Measurements from ENCODE around the gene MAP2K3.
"Not testable (repeated sequence)": the region's sequence is repeated elsewhere in the genome, so short reads cannot be mapped to it uniquely, and the experiment has no call there.

The MAP2K3 gene

DNA sequence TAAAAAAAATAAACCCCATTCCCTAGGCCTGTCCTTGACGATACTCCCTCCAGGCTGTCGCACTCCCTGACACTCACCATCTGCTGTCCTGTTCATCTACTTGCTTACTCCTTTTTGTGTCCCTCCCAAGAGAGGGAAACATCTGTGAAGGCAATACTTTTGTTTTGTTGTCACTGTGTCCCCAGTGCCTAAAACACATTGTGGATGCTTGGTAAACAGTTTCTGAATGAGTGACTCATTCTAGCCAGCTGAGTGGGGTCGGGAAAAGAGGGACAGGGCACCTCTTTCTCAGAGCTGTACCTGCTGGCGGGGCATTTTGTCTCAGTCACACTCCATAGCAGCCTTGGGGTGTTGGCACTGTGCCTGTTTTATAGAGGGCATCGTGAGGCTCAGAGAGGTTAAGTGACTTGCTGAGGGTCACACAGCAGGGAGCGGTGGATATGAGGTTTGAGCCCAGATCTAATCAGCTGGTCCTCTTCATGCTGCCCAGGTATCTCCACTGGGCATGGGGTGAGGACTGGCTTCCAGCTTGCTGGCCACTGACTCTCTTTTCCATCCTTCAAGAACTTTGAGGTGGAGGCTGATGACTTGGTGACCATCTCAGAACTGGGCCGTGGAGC, 15.6 kb downstream of the MAP2K3 start:
- H3K27ac ChIP-seq (ENCODE audit: low read depth, low read length), result no peak overlapping the region
- H3K4me1 ChIP-seq (ENCODE audit: control insufficient read depth, insufficient read depth, low read length), result no peaks in the 10 kb centered on the region
- peaks cover 72% of the 10 kb centered on the region; the same call in 1 of the 2 replicates for H3K9me3 ChIP-seq (ENCODE audit: control insufficient read depth, insufficient read depth, low read depth, low read length)
- H3K36me3 ChIP-seq (ENCODE audit: control insufficient read depth, insufficient read depth, low read length), result peaks cover 57% of the 10 kb centered on the region
- no peak overlapping the region for H3K9ac ChIP-seq (ENCODE audit: low read length)
- H3K27me3 ChIP-seq (ENCODE audit: control insufficient read depth, insufficient read depth, low read length), result no peaks in the 10 kb centered on the region
- no peak overlapping the region for H3K4me3 ChIP-seq (ENCODE audit: low read depth, low read length)

DNA sequence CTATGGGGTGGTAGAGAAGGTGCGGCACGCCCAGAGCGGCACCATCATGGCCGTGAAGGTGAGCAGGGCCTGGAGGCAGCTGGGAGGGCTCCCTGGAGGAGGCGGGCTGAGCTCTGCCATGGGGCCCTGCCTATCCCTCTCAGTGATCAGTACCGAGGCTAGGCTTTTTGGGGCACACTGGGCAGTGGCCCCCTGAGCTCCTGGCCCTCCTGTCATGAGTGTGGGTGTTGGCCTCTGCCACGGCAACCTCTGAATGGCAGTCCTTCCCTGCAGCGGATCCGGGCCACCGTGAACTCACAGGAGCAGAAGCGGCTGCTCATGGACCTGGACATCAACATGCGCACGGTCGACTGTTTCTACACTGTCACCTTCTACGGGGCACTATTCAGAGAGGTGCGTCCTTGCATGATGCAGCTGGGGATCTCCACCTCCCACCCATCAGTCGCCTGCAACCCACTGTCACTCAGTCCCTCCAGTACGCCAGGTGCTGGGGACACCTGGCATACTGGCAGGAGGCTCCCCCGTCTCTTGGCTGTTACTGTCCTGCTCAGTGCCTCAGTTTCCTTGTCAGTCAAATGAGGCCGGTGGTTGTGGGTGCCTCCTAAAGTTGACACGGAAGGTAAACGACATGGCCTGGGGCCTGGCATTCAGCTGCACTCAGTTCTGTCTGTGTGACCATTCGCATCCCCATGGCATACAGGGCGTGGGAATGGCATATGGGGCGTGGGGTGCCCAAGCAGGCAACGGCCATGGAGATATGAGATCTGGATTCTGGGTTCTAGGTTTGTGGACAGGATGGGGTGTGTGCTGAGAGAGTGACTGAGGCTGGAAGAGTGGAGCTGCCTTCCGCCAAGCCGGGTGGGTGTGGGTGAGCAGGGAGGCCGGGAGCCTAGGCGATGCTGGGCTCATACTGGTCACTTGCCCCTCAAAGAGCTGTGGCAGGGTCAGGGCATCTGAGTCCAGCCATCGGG, 16.4 kb downstream of the MAP2K3 start:
- Histone ChIP-seq H3K9me3 (ENCODE audit: control insufficient read depth, insufficient read depth, low read depth, low read length) (peaks cover 71% of the 10 kb centered on the region; the same call in 1 of the 2 replicates), H3K36me3 (ENCODE audit: control insufficient read depth, insufficient read depth, low read length) (peaks cover 57% of the 10 kb centered on the region), H3K27ac (ENCODE audit: low read depth, low read length) (no peak overlapping the region), H3K27me3 (ENCODE audit: control insufficient read depth, insufficient read depth, low read length) (no peaks in the 10 kb centered on the region), H3K9ac (ENCODE audit: low read length) (no peak overlapping the region), H3K4me1 (ENCODE audit: control insufficient read depth, insufficient read depth, low read length) (no peaks in the 10 kb centered on the region), H3K4me3 (ENCODE audit: low read depth, low read length) (no peak overlapping the region)

DNA sequence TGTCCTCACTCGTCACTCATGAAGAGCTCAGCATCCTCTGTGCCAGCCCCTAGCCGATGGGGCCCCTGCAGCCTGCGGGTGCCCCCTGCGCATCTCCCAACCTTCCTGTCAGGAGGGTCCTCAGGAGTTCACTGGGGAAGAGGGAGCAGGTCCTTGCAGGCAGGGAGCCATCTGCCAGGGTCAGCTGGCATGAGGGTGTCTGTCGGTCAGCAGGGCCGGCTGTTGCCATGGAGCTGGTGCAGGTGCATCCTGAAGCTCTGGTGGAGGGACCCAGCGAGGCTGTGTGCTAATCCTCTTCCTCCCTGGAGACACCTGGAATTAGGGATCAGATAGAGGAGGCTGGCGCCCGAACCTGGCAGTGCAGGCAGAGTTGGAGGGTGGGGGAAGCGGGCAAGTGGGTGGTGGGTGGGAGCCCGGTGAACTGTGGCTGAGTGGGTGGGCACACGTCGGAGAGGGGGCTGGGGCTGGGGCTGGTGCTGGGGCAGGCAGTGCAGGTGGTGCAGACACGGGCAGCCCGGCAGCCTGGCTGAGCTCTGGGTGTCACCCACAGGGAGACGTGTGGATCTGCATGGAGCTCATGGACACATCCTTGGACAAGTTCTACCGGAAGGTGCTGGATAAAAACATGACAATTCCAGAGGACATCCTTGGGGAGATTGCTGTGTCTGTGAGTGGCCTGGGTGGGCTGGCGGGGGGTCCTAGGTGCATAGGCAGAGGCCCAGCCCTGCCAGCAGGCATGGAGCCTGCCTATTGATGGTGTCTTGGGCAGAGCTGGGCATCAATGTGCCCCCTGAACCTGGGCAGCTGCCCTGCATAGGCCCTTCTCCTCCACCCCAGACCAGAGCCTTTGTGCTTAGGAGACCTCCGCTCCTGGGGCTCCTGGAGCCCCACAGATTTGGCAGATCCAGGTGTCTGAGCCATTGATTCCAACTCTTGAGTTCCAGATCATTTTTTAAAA, 17.4 kb downstream of the MAP2K3 start:
- peaks cover 57% of the 10 kb centered on the region for H3K36me3 ChIP-seq (ENCODE audit: control insufficient read depth, insufficient read depth, low read length)
- no peak overlapping the region for H3K4me3 ChIP-seq (ENCODE audit: low read depth, low read length)
- peaks cover 62% of the 10 kb centered on the region; the same call in 1 of the 2 replicates for H3K9me3 ChIP-seq (ENCODE audit: control insufficient read depth, insufficient read depth, low read depth, low read length)
- H3K27me3 ChIP-seq (ENCODE audit: control insufficient read depth, insufficient read depth, low read length), result no peaks in the 10 kb centered on the region
- H3K27ac ChIP-seq (ENCODE audit: low read depth, low read length), result no peak overlapping the region
- no peak overlapping the region for H3K9ac ChIP-seq (ENCODE audit: low read length)
- H3K4me1 ChIP-seq (ENCODE audit: control insufficient read depth, insufficient read depth, low read length), result no peaks in the 10 kb centered on the region

DNA sequence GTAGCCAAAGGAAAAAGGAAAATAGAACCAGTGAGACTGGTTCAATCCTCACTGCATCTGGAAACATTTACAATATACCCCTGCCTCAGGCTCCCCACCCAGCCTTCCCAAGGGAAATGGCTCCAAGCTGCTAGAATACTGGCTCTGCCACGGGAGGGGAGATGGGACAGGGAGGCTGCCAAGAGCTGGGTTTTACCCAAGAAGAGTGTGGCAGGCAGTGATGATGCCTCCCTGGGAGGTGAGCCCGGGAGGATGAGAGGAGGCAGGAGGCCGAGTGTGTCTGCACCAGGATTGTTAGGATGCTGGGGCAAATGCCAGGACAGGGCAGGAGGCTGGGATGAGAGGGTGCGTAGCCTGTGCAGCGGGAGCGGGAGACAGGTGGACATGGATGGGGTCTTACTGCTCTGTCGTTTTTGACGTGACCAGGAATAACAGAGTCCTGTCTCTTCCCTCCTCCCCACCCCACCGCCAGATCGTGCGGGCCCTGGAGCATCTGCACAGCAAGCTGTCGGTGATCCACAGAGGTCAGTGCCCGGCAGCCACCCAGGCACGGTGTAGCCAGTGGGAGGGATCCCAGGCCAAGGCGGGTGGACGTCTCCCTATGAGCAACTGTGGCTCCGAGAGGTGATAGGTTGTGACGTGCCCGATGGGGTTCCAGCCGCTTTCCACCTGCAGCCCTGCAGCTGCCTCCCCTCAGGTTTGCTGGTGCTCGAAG, 18.4 kb downstream of the MAP2K3 start:
- Histone ChIP-seq H3K27me3 (ENCODE audit: control insufficient read depth, insufficient read depth, low read length) (no peaks in the 10 kb centered on the region), H3K4me3 (ENCODE audit: low read depth, low read length) (no peak overlapping the region), H3K9ac (ENCODE audit: low read length) (no peak overlapping the region), H3K9me3 (ENCODE audit: control insufficient read depth, insufficient read depth, low read depth, low read length) (peaks cover 54% of the 10 kb centered on the region; the same call in 1 of the 2 replicates), H3K4me1 (ENCODE audit: control insufficient read depth, insufficient read depth, low read length) (no peaks in the 10 kb centered on the region), H3K27ac (ENCODE audit: low read depth, low read length) (no peak overlapping the region), H3K36me3 (ENCODE audit: control insufficient read depth, insufficient read depth, low read length) (peaks cover 57% of the 10 kb centered on the region)

DNA sequence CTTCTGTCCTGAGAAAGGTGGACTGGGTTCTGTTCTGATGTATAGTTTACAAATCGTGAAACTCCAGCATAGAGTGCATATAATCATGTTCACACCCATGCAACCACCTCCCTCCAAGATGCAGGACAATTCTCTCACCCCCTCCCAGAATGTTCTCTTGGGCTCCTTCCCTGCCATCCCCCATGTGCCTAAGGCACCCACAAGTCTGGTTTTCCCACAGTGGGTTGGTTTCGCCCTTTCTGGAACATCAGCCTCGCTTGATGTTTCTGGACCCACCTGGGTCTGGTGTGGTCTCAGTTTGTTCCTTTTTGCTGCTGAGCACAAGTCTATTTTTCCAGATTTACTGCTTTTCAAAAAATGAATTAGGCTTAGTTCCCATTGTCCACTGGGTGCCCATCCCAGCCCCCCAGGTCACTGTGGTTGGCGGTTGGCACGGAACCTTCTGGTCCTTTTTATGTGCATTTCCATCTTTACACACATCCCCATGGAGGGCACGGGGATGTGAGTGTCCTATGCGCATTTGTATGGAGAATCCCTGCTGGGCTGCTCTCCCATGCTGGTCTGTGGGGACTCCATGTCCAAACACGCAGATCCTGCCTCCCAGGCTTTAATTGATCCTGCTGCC, 19.0 kb downstream of the MAP2K3 start:
- peaks cover 49% of the 10 kb centered on the region; the same call in 1 of the 2 replicates for H3K9me3 ChIP-seq (ENCODE audit: control insufficient read depth, insufficient read depth, low read depth, low read length)
- H3K27me3 ChIP-seq (ENCODE audit: control insufficient read depth, insufficient read depth, low read length), result no peaks in the 10 kb centered on the region
- no peak overlapping the region for H3K27ac ChIP-seq (ENCODE audit: low read depth, low read length)
- no peak overlapping the region for H3K4me3 ChIP-seq (ENCODE audit: low read depth, low read length)
- H3K4me1 ChIP-seq (ENCODE audit: control insufficient read depth, insufficient read depth, low read length), result no peaks in the 10 kb centered on the region
- peaks cover 56% of the 10 kb centered on the region for H3K36me3 ChIP-seq (ENCODE audit: control insufficient read depth, insufficient read depth, low read length)
- H3K9ac ChIP-seq (ENCODE audit: low read length), result no peak overlapping the region

DNA sequence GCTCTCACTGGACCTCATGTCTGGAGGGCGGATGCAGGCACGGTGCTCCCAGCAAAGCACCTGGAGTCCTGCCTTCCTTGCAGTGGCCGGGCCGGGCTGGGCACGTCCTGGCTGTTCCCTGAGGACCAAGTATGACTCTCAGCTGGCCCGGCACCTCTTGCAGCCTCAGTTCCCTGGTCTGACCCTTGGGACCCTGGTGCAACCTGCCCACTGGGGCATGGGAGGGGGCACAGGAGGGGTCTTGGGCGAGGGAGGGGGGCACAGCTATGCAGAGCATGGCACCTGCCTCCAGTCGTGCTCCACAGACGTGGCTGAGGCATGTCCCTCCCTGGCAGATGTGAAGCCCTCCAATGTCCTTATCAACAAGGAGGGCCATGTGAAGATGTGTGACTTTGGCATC, 19.6 kb downstream of the MAP2K3 start:
- H3K9me3 ChIP-seq (ENCODE audit: control insufficient read depth, insufficient read depth, low read depth, low read length), result peaks cover 49% of the 10 kb centered on the region; the same call in 1 of the 2 replicates
- peaks cover 56% of the 10 kb centered on the region for H3K36me3 ChIP-seq (ENCODE audit: control insufficient read depth, insufficient read depth, low read length)
- H3K27ac ChIP-seq (ENCODE audit: low read depth, low read length), result no peak overlapping the region
- no peak overlapping the region for H3K9ac ChIP-seq (ENCODE audit: low read length)
- no peaks in the 10 kb centered on the region for H3K4me1 ChIP-seq (ENCODE audit: control insufficient read depth, insufficient read depth, low read length)
- H3K4me3 ChIP-seq (ENCODE audit: low read depth, low read length), result no peak overlapping the region
- H3K27me3 ChIP-seq (ENCODE audit: control insufficient read depth, insufficient read depth, low read length), result no peaks in the 10 kb centered on the region

DNA sequence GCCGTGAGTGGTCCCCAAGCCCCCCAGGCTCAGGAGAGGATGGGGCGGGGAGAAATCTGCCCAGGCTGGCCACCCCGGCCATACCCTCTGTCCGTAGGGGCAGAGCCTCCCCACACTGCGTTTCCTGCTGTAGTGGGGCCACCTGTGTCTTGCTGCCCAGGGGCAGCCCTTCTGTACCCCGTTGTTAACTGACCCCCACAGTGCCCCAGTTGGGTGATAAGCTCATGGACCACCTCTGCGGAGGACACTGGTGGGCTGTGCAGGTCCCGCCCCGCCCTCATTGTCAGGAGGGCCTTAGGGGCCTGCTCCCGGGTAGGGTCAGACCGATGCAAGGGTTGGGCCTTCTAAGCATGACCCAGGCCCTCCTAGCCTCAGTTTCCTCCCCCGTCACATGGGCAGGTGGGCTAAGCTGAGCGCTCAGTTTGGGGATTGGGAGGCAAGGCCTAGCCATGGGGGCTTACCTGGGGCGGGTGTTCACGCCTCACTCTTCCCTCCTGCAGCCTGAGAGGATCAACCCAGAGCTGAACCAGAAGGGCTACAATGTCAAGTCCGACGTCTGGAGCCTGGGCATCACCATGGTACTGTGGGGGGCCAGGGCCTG, 20.1 kb downstream of the MAP2K3 start:
- H3K27me3 ChIP-seq (ENCODE audit: control insufficient read depth, insufficient read depth, low read length); H3K4me3 ChIP-seq (ENCODE audit: low read depth, low read length); H3K4me1 ChIP-seq (ENCODE audit: control insufficient read depth, insufficient read depth, low read length); H3K9ac ChIP-seq (ENCODE audit: low read length); H3K27ac ChIP-seq (ENCODE audit: low read depth, low read length): not testable (repeated sequence)
- Histone ChIP-seq H3K9me3 (ENCODE audit: control insufficient read depth, insufficient read depth, low read depth, low read length) (peaks cover 49% of the 10 kb centered on the region; the same call in 1 of the 2 replicates), H3K36me3 (ENCODE audit: control insufficient read depth, insufficient read depth, low read length) (peaks cover 55% of the 10 kb centered on the region)

DNA sequence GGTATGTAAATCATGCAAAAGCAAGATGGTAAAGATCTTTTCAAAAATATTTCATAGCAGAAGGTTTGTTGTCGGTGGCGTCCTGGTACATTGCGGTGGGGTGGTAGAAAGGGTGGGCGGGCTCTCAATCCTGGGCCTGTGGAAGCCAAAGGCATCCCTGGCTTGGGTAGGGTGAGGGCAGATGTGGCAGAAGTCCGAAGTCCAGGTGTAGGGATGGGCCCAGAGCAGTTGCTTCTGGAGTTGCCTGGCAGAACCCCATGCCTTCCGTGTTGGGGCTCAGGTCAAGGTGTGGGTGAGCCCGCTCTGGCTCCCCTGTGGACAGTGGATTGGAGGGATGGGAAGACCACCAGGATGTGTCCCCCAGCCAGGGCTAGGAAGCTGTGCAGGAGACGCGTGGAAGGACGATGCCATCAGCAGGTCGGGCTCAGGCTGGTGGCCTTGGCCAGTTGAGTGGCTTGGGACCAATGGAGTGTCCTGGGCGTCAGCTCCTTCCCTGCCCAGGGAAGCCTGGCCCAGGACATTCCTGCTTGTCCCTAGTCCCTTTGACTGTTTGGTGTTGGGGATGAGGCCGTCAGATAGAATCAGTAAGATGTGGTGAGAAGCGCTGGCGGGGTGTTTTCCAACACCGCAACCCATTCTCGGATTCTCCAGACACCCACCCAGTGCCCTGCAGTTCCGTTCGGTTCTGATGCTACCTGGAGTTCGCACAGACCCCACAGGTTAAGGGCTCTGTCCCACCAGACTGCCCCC, 21.1 kb downstream of the MAP2K3 start:
- not testable (repeated sequence) for H3K4me1 ChIP-seq (ENCODE audit: control insufficient read depth, insufficient read depth, low read length)

DNA sequence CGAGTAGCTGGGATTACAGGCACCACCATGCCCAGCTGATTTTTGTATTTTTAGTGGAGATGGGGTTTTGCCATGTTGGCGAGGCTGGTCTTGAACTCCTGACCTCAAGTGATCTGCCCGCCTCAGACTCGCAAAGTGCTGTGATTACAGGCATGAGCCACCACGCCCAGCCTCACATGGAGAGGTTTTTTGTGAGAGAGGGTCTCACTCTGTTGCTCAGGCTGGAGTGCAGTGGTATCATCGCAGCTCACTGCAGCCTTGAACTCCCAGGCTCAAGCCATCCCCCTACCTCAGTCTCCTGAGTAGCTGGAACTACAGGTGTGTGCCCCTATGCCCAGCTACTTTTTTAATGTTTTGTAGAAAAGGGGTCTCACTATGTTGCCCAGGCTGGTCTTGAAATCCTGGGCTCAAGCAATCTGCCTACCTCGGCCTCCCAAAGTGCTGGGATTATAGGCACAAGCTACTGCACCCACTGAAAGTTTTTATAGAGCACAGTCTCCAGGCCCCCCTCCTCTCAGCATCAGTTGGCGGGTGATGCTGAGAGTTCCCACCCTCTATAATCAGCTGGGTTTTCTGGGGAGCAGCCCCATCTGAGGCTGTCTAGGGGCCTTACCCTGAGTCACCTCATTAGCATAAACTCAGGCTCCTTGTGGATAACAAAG, 22.2 kb downstream of the MAP2K3 start:
- not testable (repeated sequence) for H3K4me3 ChIP-seq (ENCODE audit: low read depth, low read length); H3K27ac ChIP-seq (ENCODE audit: low read depth, low read length); H3K4me1 ChIP-seq (ENCODE audit: control insufficient read depth, insufficient read depth, low read length); H3K27me3 ChIP-seq (ENCODE audit: control insufficient read depth, insufficient read depth, low read length); H3K9ac ChIP-seq (ENCODE audit: low read length)
- Histone ChIP-seq H3K36me3 (ENCODE audit: control insufficient read depth, insufficient read depth, low read length) (peaks cover 37% of the 10 kb centered on the region), H3K9me3 (ENCODE audit: control insufficient read depth, insufficient read depth, low read depth, low read length) (peaks cover 30% of the 10 kb centered on the region; the same call in 1 of the 2 replicates)

More for the DNA sequence above, 21.1 kb downstream of the MAP2K3 start:
- not testable (repeated sequence) for H3K27ac ChIP-seq (ENCODE audit: low read depth, low read length); H3K4me3 ChIP-seq (ENCODE audit: low read depth, low read length); H3K27me3 ChIP-seq (ENCODE audit: control insufficient read depth, insufficient read depth, low read length); H3K9ac ChIP-seq (ENCODE audit: low read length)
- Histone ChIP-seq H3K9me3 (ENCODE audit: control insufficient read depth, insufficient read depth, low read depth, low read length) (peaks cover 41% of the 10 kb centered on the region; the same call in 1 of the 2 replicates), H3K36me3 (ENCODE audit: control insufficient read depth, insufficient read depth, low read length) (peaks cover 46% of the 10 kb centered on the region)
